Naive thymus-derived CD4-positive, alpha-beta T cell (primary cell): Measurements from ENCODE around the gene ESRRA. TPM values are rescaled to one million over a fixed set of nuclear protein-coding genes. Genes with fewer than 3 reads are reported as not detected.

ENCODE experiments used
- ATAC-seq: fragments of 150-1000 bp; cut with Tn5 transposase; 2 replicates; pipeline ENCODE4 v1.10.0; 2021; ENCODE audit warnings: mild to moderate bottlenecking, moderate library complexity
- CTCF ChIA-PET: fragments of 350-600 bp; sonication (Branson Sonifier 250); formaldehyde crosslinking; loops from one replicate; lab custom pipeline; 2021; ENCODE audit warnings: antibody characterized with exemption; lab: Charles Lee
- POLR2A ChIA-PET: fragments of 350-600 bp; sonication (Branson Sonifier 250); formaldehyde crosslinking; loops from one replicate; lab custom pipeline; 2021; ENCODE audit warnings: antibody characterized with exemption, inconsistent platforms; lab: Charles Lee
- DNase-seq, 9 donors: peaks; one replicate each; pipeline versions ENCODE4 v3.0.0 to v3.0.0-alpha.2; 2020 to 2022; ENCODE audit warnings: mixed read lengths in 1 of 9
- H3K27ac ChIP-seq: one replicate; pipeline ENCODE4 v1.7.0; 2013; ENCODE audit warnings: mild to moderate bottlenecking, low read depth, low read length, moderate library complexity
- H3K27me3 ChIP-seq, 2 donors: one replicate each; pipeline ENCODE4 v1.7.0; 2013; ENCODE audit warnings: low read length in 2 of 2, mild to moderate bottlenecking in 2 of 2, moderate library complexity in 2 of 2; ENCODE audit not compliant: control insufficient read depth in 2 of 2, insufficient read depth in 2 of 2
- H3K36me3 ChIP-seq, 3 experiments: 1 replicate in 2 of 3; 2 replicates in 1 of 3; pipeline ENCODE4 v1.7.0; 2013; ENCODE audit warnings: low read length in 3 of 3, mild to moderate bottlenecking in 3 of 3, moderate library complexity in 1 of 3; ENCODE audit not compliant: insufficient read depth in 3 of 3, control insufficient read depth in 2 of 3
- H3K4me1 ChIP-seq, 2 donors: one replicate each; pipeline ENCODE4 v1.7.0; 2013; ENCODE audit warnings: low read length in 2 of 2, mild to moderate bottlenecking in 2 of 2, moderate library complexity in 1 of 2; ENCODE audit not compliant: control insufficient read depth in 2 of 2, insufficient read depth in 2 of 2
- H3K4me3 ChIP-seq: 2 replicates; pipeline ENCODE4 v1.7.0; 2013; ENCODE audit warnings: mild to moderate bottlenecking, low read length
- H3K9me3 ChIP-seq, 3 experiments: 1 replicate in 2 of 3; 2 replicates in 1 of 3; pipeline ENCODE4 v1.7.0; 2013; ENCODE audit warnings: low read length in 3 of 3; ENCODE audit not compliant: control insufficient read depth in 2 of 3
- H3K27ac Mint-ChIP-seq, 9 donors: one replicate each; pipeline ENCODE4 v1.8.0; 2020 to 2022; ENCODE audit warnings: mixed read lengths in 9 of 9, mild to moderate bottlenecking in 8 of 9, moderate library complexity in 5 of 9, inconsistent platforms in 2 of 9
- H3K27me3 Mint-ChIP-seq, 5 donors: one replicate each; pipeline ENCODE4 v1.8.0; 2021 to 2022; ENCODE audit warnings: mixed read lengths in 5 of 5, mild to moderate bottlenecking in 1 of 5
- H3K36me3 Mint-ChIP-seq, 5 donors: one replicate each; pipeline ENCODE4 v1.8.0; 2020 to 2022; ENCODE audit warnings: mixed read lengths in 5 of 5, mild to moderate bottlenecking in 3 of 5, inconsistent platforms in 1 of 5
- H3K4me1 Mint-ChIP-seq, 7 donors: one replicate each; pipeline ENCODE4 v1.8.0; 2020 to 2022; ENCODE audit warnings: mixed read lengths in 7 of 7, mild to moderate bottlenecking in 3 of 7, inconsistent platforms in 1 of 7
- H3K4me3 Mint-ChIP-seq, 10 donors: one replicate each; pipeline ENCODE4 v1.8.0; 2020 to 2022; ENCODE audit warnings: mild to moderate bottlenecking in 10 of 10, mixed read lengths in 10 of 10, moderate library complexity in 6 of 10, inconsistent platforms in 2 of 10
- H3K9me3 Mint-ChIP-seq, 11 donors: one replicate each; pipeline ENCODE4 v1.8.0; 2020 to 2022; ENCODE audit warnings: mixed read lengths in 11 of 11, mild to moderate bottlenecking in 4 of 11, inconsistent platforms in 1 of 11, moderate library complexity in 1 of 11
- intact Hi-C, 2 donors: fragments of 100-400 bp; cut with micrococcal nuclease; formaldehyde crosslinking; loops; one replicate each; pipeline ENCODE4 v1.15.1; 2023
- polyA plus RNA-seq, 2 donors: library from polyadenylated mRNA; unstranded; fragments of 300-500 nt; fragmentation: Illumina TruSeq; gene quantifications; one replicate each; pipeline ENCODE4 v1.2.3, GENCODE V29; 2021
- total RNA-seq, 6 experiments: library from RNA in 5 of 6; stranded (reverse) in 5 of 6; gene quantifications; 1 replicate in 5 of 6; 2 replicates in 1 of 6; pipeline ENCODE4 v1.2.3 and lab custom pipeline; 2021 to 2026

ESRRA gene
- total and polyA plus RNA-seq, 7 experiments from 2014 or later = 5.3 to 42.0 (median 26.8) TPM

GRCh38 chr11:64337538-64338249, 32.4 kb downstream of the ESRRA start:
- POLR2A ChIA-PET = interaction anchor here (0.7 to 2.5 kb wide), 2 partner anchors 20 to 120 kb away, joined by 4 to 15 read pairs; partner anchors contain the start of genes PRDX5 and TRMT112
- Histone ChIP-seq H3K27me3 (no peaks in the 10 kb centered on the region), H3K9me3 (no peaks in the 10 kb centered on the region), H3K36me3 (peaks cover 0 to 11% (median 4%) of the 10 kb centered on the region in 3 experiments), H3K4me3 (no peak overlapping the region), H3K27ac (no peak overlapping the region), H3K4me1 (peaks cover 29 to 30% of the 10 kb centered on the region in 2 donors)
- Mint-ChIP-seq H3K36me3 (peaks cover 0 to 12% (median 9%) of the 10 kb centered on the region in 5 donors), H3K4me1 (peaks cover 17 to 46% (median 26%) of the 10 kb centered on the region in 7 donors), H3K9me3 (no peaks in the 10 kb centered on the region), H3K27me3 (peaks cover 0 to 2% (median 0%) of the 10 kb centered on the region in 5 donors), H3K27ac (peak overlapping the region in 7 of 9 donors; percentile 14 to 78 (median 54)), H3K4me3 (peak overlapping the region in 2 of 10 donors; percentile 32 to 54)
- intact Hi-C loops = no loop called here
- CTCF ChIA-PET = interaction anchor here (0.6 to 1.5 kb wide), 5 partner anchors 13 to 351 kb away, joined by 3 to 5 read pairs (median 3); partner anchors contain the start of gene TRMT112
- ATAC-seq = no peak
- DNase-seq = no peak

GRCh38 chr11:64338716-64339115, 33.4 kb downstream of the ESRRA start:
- Histone ChIP-seq H3K9me3 (no peaks in the 10 kb centered on the region), H3K4me1 (peaks cover 29 to 30% of the 10 kb centered on the region in 2 donors), H3K36me3 (peaks cover 0 to 20% (median 4%) of the 10 kb centered on the region in 3 experiments), H3K4me3 (no peak overlapping the region), H3K27me3 (no peaks in the 10 kb centered on the region), H3K27ac (peak overlapping the region; percentile 89)
- H3K4me1 Mint-ChIP-seq = peaks cover 17 to 49% (median 26%) of the 10 kb centered on the region in 7 donors
- DNase-seq (no peak), ATAC-seq (no peak)
- no peaks in the 10 kb centered on the region for H3K9me3 Mint-ChIP-seq
- H3K4me3 Mint-ChIP-seq = peak overlapping the region; percentile 81 to 91 (median 88)
- H3K27ac Mint-ChIP-seq = peak overlapping the region; percentile 88 to 98 (median 94)
- intact Hi-C loops = no loop called here
- peaks cover 0 to 2% (median 0%) of the 10 kb centered on the region in 5 donors for H3K27me3 Mint-ChIP-seq
- H3K36me3 Mint-ChIP-seq = peaks cover 0 to 11% (median 9%) of the 10 kb centered on the region in 5 donors
- ChIA-PET POLR2A (interaction anchor here (1.0 to 3.3 kb wide), 3 partner anchors 10 to 132 kb away, joined by 3 to 15 read pairs (median 12); partner anchors contain the start of genes FERMT3, PRDX5 and TRMT112), CTCF (interaction anchor here (1.1 to 1.3 kb wide), 2 partner anchors 22 to 34 kb away, joined by 3 read pairs; no protein-coding TSS in a partner anchor)

- H3K4me1 Mint-ChIP-seq = peaks cover 17 to 49% (median 26%) of the 10 kb centered on the region in 7 donors
- peaks cover 29 to 30% of the 10 kb centered on the region in 2 donors for H3K4me1 ChIP-seq
These were observed 34.0 kb downstream of the ESRRA start for GRCh38 chr11:64339286-64339685.

GRCh38 chr11:64339754-64340408, 34.6 kb downstream of the ESRRA start, which contains the start of gene CCDC88B:
Gene CCDC88B (plus strand): TSS chr11:64340204. CDS start chr11:64340267, 63 bp downstream.
- peak within 1 kb of the TSS; percentile 89 for H3K27ac ChIP-seq
- Mint-ChIP-seq H3K9me3 (no peaks in the 10 kb centered on the region), H3K36me3 (peaks cover 0 to 10% (median 9%) of the 10 kb centered on the region in 5 donors), H3K4me3 (peak within 1 kb of the TSS; percentile 81 to 91 (median 88)), H3K27ac (peak within 1 kb of the TSS; percentile 88 to 98 (median 94)), H3K27me3 (peaks cover 0 to 2% (median 0%) of the 10 kb centered on the region in 5 donors), H3K4me1 (peaks cover 17 to 48% (median 26%) of the 10 kb centered on the region in 7 donors)
- DNase-seq (peak; percentile 72 to 93 (median 87)), ATAC-seq (peak; percentile 91)
- ChIA-PET POLR2A (interaction anchor here (0.6 to 3.6 kb wide), 11 partner anchors 9 to 1748 kb away, joined by 3 to 38 read pairs (median 3); partner anchors contain the start of genes FERMT3, NUDT22, PRDX5 and RASGRP2), CTCF (interaction anchor here (0.9 to 1.1 kb wide), 2 partner anchors 22 to 35 kb away, joined by 3 to 4 read pairs; partner anchors contain the start of genes PRDX5 and TRMT112)
- intact Hi-C loops = loop anchor here (1.0 to 2.0 kb wide), 6 partner anchors 19 to 70 kb away; partner anchors contain the start of genes ESRRA (in 2 of the 2), RPS6KA4 (in 2 of the 2), PRDX5 (in 1 of the 2) and TRMT112 (in 1 of the 2)
- H3K4me1 ChIP-seq = peaks cover 29 to 30% of the 10 kb centered on the region in 2 donors
- H3K9me3 ChIP-seq = no peaks in the 10 kb centered on the region
- H3K27me3 ChIP-seq = no peaks in the 10 kb centered on the region
- H3K4me3 ChIP-seq = peak within 1 kb of the TSS; percentile 73
- H3K36me3 ChIP-seq = peaks cover 0 to 27% (median 12%) of the 10 kb centered on the region in 3 experiments

More at GRCh38 chr11:64339286-64339685, 34.0 kb downstream of the ESRRA start:
- Mint-ChIP-seq H3K4me3 (peak overlapping the region; percentile 81 to 91 (median 88)), H3K36me3 (peaks cover 0 to 10% (median 9%) of the 10 kb centered on the region in 5 donors), H3K27ac (peak overlapping the region; percentile 88 to 98 (median 94)), H3K27me3 (peaks cover 0 to 2% (median 0%) of the 10 kb centered on the region in 5 donors), H3K9me3 (no peaks in the 10 kb centered on the region)
- Histone ChIP-seq H3K4me3 (peak overlapping the region; percentile 73), H3K9me3 (no peaks in the 10 kb centered on the region), H3K36me3 (peaks cover 0 to 25% (median 9%) of the 10 kb centered on the region in 3 experiments), H3K27ac (peak overlapping the region; percentile 89), H3K27me3 (no peaks in the 10 kb centered on the region)
- DNase-seq (no peak), ATAC-seq (no peak)
- intact Hi-C loops = no loop called here
- CTCF ChIA-PET = interaction anchor here (1.1 to 1.3 kb wide), 2 partner anchors 22 to 34 kb away, joined by 3 read pairs; no protein-coding TSS in a partner anchor
- POLR2A ChIA-PET = interaction anchor here (0.7 to 3.6 kb wide), 8 partner anchors 10 to 404 kb away, joined by 3 to 38 read pairs (median 4); partner anchors contain the start of genes FERMT3, PRDX5, RASGRP2 and TRMT112

GRCh38 chr11:64340671-64341335, 35.5 kb downstream of the ESRRA start:
- Mint-ChIP-seq H3K27ac (peak overlapping the region; percentile 88 to 98 (median 94)), H3K9me3 (no peaks in the 10 kb centered on the region), H3K27me3 (peaks cover 0 to 2% (median 0%) of the 10 kb centered on the region in 5 donors), H3K4me3 (peak overlapping the region; percentile 81 to 91 (median 88)), H3K4me1 (peaks cover 20 to 49% (median 30%) of the 10 kb centered on the region in 7 donors), H3K36me3 (peaks cover 0 to 16% (median 13%) of the 10 kb centered on the region in 5 donors)
- POLR2A ChIA-PET = interaction anchor here (1.2 to 3.6 kb wide), 3 partner anchors 23 to 136 kb away, joined by 7 to 38 read pairs (median 12); partner anchors contain the start of genes FERMT3, PRDX5 and TRMT112
- DNase-seq (peak; percentile 53 to 88 (median 67)), ATAC-seq (peak; percentile 55)
- Histone ChIP-seq H3K4me1 (peaks cover 29 to 30% of the 10 kb centered on the region in 2 donors), H3K4me3 (peak overlapping the region; percentile 73), H3K36me3 (peaks cover 0 to 30% (median 12%) of the 10 kb centered on the region in 3 experiments), H3K27me3 (no peaks in the 10 kb centered on the region), H3K9me3 (no peaks in the 10 kb centered on the region), H3K27ac (peak overlapping the region; percentile 89)
- CTCF ChIA-PET = interaction anchor here (1.3 kb wide), 1 partner anchor 23 kb away, joined by 5 read pairs; the partner anchor contains the start of genes PRDX5 and TRMT112
- intact Hi-C loops = loop anchor here (1.0 to 2.0 kb wide), 6 partner anchors 18 to 71 kb away; partner anchors contain the start of genes ESRRA (in 2 of the 2), RPS6KA4 (in 2 of the 2), PRDX5 (in 1 of the 2) and TRMT112 (in 1 of the 2)
